ENCODE measurements around the gene PRG2.

The PRG2 gene

GRCh38 chr11:57395905-57396623, 5.6 kb upstream of the PRG2 start:
- DNase-seq, result no peak

DNA sequence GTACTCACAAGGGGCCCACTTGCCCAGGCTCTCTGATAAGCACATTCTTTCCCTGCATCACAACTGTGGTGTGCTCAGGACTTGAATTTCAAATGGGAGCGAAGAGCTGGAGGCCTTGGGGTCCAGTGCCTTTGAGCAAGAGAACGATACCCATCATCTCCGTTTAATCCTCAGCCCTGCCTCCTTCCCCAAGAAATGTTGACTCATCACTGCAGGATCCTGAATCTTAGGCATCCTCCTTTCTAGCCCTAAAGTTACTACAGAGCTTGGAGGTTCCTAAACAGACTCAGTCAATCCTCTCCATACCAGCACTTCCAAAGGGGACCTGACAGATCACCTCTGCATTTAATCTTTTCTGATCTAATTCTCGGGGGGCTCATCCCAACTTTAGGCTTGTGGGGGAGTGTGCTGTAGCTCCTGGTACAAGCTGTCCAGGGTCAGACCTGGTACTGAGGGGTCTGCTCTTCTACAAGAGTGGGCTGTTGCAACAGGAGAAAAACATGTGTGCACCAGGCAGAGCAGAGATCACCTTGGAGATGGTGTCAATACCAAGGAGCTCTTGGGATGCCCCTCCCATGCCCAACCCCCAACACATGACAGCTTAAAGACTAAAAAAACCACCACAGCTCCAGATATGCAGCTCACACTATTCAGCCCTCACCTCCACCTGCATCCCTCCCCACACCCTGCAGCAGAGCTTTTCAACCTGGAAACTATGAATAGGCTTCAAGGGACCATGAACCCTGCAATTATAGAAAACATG, 3.9 kb upstream of the PRG2 start:
- no peak for DNase-seq

GRCh38 chr11:57392763-57393105, 2.3 kb upstream of the PRG2 start:
- DNase-seq, result no peak

GRCh38 chr11:57392066-57392762, 1.8 kb upstream of the PRG2 start:
- no peak for DNase-seq

- no peak for DNase-seq
Observed at GRCh38 chr11:57391539-57391938, 1.1 kb upstream of the PRG2 start.

GRCh38 chr11:57391111-57391510, 661 bp upstream of the PRG2 start:
- no peak for DNase-seq

DNA sequence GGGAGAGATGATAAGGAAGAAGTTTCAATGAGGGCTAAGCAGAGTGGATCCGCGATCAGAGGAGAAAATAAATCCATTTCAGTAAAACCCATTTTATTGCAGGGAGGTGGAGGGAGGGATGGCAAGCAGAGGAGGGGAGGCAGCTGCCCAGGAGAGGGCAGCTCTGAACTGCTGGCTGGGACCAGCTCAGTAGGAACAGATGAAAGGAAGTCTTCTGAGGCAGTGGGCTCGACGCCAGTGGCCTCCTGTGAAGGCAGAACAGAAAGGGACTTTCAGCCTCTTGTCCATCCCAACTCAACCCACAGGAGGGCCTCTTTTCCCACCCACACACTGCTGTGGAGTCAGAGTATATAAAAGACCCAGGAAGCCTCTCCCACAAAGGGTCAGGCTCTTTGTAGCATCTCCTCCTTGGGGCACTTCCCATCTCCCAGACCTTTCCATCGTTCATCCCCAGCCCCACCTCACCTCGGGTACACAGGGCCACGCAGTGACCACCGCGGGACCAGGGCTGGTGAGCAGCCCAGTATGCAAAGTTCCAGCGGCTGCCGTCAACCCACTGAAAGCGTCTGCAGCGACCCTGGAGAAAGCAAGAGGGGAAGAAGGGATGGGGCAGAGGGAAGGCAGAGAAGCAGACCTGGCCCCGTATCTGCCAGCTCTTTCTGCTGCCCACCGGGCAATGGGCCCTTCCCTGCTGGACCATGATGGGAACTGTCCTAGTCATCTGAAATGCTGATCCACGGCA, 3.0 kb downstream of the PRG2 start:
- DNase-seq, result no peak

GRCh38 chr11:57386178-57386940, 4.1 kb downstream of the PRG2 start:
- no peak for DNase-seq

GRCh38 chr11:57380975-57381374, 9.5 kb downstream of the PRG2 start, which contains the start of gene PRG3:
Gene PRG3 (minus strand): TSS chr11:57381150. CDS start chr11:57380708, 442 bp downstream.
- no peak for DNase-seq

DNA sequence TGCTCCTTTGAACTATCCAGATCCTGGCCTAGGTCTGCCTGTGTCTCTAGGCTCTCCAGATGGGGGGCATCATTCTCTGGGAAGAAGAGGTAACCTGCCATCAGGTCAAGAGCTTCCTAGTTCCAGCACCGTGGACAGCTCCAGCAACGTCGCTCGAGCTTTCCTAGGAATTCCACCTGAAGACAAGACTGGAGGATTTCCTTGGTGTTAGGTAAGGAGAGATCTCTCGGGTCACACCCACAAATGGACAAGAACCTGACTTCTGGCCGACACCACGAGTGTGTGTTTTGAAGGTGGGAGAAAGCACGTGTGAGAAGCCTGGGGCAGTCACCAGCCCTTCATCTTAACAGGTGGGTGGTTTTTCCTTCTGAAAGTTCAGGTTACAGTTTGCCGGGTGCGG, 10.7 kb downstream of the PRG2 start:
- DNase-seq, result no peak

- no peak for DNase-seq
Observed at GRCh38 chr11:57378186-57378585, 12.3 kb downstream of the PRG2 start.

DNA sequence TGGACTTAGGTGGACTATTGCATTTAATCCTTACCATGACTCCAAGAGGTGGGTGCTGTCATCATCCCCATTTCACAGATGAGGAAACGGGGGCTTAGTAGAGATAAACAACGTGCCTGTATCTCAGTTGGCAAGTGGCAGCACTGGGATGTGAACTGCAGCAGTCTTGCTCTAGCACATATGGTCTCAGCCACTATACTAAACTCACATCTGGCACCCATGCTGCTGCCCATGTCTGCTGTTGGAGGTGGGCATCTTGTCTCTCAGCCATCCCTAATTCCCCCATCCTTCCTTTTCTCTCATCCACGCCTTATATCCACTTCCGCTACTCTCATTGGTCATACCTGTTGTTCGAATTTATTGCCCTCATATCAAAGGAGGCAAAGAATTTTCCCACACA, 13.3 kb downstream of the PRG2 start:
- DNase-seq, result no peak

DNA sequence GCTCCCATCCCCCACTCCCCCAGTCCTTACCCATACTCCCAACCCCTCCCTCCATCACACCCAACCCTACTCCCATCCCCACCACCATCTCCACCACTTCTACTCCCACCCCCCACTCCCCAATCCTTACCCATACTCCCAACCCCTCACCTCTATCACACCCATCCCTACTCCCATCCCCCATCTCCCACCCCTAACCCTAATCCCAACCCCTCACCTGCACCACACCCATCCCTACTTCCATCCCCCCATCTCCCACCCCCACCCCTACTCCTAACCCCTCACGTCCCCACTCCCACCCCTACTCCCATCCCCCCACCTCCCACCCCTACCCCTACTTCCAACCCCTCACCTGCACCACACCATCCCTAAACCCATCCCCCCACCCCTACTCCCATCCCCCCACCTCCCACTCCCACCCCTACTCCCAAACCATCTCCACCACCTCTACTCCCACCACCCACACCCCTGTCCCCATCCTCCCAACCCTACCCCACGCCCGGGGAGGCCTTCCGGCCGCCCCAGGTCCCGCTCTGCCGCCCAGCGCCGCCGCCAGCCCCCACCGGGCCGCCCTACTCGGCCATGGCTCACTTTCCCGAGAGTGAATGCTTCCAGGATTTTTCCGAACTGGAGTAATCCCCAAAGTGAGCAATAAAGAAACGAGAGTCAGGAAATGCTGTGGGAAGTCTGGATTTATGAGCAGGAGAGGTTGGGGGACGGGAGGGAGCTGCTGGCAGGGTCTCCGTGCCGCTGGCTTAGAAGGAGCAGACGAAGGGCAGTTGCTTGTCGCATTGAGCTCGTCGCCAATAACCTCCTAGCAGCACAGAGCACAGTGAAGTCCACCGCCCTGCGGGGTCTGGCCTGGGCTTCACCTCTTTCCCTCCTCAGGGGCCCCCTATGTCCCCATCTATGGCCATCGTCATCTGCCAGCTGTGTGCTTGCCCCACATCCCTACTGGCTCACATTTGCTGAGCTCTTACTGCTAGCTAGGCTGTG, 14.1 kb downstream of the PRG2 start:
- no peak for DNase-seq

- no peak for DNase-seq
Observed at GRCh38 chr11:57375490-57375889, 15.0 kb downstream of the PRG2 start.

- DNase-seq, result no peak
Observed at GRCh38 chr11:57374966-57375365, 15.5 kb downstream of the PRG2 start.

GRCh38 chr11:57373146-57373545, 17.3 kb downstream of the PRG2 start:
- DNase-seq, result no peak

GRCh38 chr11:57370941-57371340, 19.5 kb downstream of the PRG2 start:
- DNase-seq, result no peak

DNA sequence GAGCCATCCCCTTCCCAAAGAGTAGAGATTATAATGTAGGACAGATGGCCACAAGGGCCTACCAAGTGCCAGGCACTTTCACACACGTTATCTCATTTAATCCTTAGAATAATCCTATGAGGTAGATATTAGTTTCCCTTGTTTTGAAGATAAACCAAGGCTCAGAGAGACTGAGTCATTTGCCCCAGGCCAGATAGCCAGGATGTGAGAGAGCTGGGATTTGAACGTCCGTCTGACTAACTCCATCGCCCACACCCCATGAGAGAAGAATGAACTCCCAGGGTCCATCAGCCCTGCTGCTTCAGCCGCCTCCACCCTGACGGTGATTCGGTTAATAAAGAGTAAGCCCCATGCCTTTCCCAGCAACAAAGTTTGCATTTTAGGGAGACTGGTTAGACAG, 20.2 kb downstream of the PRG2 start:
- DNase-seq, result no peak

GRCh38 chr11:57368845-57369232, 21.6 kb downstream of the PRG2 start:
- DNase-seq, result no peak

- DNase-seq, result no peak
Observed at GRCh38 chr11:57368106-57368844, 22.2 kb downstream of the PRG2 start.
